Stimulated activated CD4-positive, alpha-beta T cell treated with anti-CD3 and anti-CD28 coated beads, TNF-alpha, amount 100 ng/mL, for 48 hours (primary cell): Measurements from ENCODE around the gene CACHD1.
A peak's percentile ranks its signal among the peaks of the same experiment; 100 is the strongest.

ENCODE experiments used
- DNase-seq, 3 donors: peaks; one replicate each; pipeline ENCODE4 v3.0.0-alpha.2; 2020; ENCODE audit warnings: low read depth in 3 of 3

The CACHD1 gene

GRCh38 chr1:64654519-64655341 lies 184.8 kb downstream of the CACHD1 start:
- DNase-seq, result no peak

- DNase-seq, result no peak
These were observed 185.9 kb downstream of the CACHD1 start for GRCh38 chr1:64655861-64656260.

DNA sequence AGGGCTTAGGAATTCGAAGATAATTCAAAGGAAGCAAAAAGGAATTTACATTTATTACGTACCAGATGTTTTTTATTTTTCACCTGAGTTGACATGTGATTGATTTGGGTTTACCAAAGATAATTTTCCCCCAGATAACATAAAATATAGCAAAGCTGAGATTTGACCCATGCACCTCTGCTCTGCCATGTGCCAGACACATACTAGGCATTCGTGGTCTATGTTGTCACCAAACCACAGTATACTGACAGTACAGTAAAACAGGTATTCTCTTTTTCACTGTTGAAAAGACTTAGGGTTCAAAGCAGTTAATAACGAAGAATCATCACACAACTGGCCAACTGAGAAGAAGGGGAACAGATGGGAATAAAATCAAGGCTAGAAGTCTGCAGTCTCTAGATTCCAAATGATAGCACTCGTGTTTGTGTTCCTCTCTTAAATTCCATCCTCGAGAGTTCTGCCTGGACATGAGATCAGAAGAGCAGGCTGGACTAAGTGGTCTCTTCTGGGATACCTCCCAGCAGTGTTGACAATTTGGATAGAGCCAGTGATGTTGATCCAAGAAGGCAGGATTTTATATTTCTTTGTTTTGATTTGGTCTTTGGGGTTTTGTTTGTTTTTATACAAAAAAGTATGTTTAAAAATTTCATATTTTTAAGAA lies 189.7 kb downstream of the CACHD1 start:
- no peak for DNase-seq

DNA sequence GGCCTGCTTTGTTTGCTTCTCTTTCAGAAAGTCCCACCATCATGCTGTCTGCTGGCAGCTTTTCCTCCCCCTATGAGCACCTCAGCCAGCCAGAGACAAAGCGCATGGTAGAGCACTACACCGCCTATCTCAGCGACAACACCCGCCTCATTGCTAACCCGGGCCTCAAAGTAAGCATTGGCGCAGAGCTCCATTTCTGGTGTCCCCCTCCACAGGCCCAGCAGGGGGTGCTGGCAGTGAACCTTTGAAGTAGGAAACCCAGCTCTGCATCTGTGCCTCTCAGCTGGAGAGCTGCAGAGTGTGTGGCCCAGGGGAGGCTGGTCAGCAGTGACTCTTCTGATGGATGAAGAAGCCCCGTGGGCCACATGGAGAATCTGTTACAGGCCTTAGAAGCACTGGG lies 193.7 kb downstream of the CACHD1 start:
- DNase-seq, result no peak

GRCh38 chr1:64664299-64664698 lies 194.4 kb downstream of the CACHD1 start:
- no peak for DNase-seq

DNA sequence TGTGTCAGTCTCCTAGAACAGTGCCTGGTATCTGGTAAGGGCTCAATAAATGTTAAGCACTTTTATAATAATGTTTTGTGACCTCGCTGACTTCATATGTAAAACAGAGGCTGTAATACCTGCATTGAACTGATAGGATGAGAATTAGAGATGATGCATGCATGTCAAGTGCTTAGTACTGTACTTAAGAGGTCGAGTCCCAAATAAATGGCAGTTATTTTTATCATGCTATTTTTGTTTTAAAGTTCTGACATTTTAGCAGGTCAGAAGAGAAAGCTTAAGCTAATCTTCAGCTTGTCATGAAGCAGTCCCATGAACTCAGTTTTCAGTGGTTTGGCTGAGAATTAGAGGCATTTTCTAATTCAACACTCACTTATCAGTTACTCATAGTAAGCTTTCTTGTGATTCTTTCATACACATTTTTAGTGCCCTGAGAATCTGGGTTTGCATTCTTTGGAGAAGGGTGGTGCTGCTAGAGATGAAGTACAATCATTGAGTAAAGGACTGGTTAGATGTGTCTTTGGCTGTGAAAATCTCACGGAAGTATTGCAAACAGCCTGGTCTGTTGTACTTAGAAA lies 199.3 kb downstream of the CACHD1 start:
- no peak for DNase-seq

GRCh38 chr1:64675718-64676345 lies 205.9 kb downstream of the CACHD1 start:
- no peak for DNase-seq

- no peak for DNase-seq
These were observed 206.5 kb downstream of the CACHD1 start for GRCh38 chr1:64676386-64676785.

GRCh38 chr1:64677532-64677931 lies 207.6 kb downstream of the CACHD1 start:
- DNase-seq, result no peak

DNA sequence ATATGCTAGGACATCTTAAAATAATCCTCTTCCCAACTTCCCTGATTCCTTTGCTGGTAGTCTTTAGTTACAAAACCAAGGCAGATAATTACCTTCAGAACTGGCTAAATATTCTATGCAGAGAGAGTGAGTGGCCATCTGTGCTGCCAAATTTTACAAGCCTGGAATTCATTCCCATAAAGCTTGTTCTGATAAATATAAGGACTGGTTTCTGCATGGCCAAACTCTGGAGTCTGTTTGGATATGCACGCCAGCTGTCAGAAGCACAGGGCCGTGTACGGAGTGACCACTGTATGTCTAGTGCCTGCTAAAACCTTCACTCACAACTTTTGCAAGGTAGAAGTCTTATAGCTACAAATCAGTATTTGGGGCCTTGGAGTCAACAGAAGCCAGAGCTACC lies 208.4 kb downstream of the CACHD1 start:
- DNase-seq, result no peak

DNA sequence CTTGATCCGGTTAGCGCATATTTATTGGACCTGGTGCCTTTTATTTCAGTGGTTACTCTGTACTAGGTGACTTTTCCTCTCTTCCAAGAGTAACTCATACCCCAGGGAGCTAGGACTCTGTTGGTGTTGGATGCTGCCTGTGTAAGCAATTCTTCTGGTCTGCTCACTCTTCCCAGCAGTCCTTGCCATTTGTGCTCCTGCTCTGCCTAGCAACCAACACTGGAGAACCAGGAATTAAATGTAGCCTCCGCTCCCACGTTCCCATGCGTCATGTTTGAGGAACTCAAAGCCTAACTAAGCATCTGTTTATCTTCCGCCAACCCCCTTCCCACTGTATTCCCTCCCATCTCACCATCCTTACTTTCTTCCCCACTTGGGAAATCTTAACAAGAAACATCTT lies 209.2 kb downstream of the CACHD1 start:
- DNase-seq, result no peak

GRCh38 chr1:64680599-64680998 lies 210.7 kb downstream of the CACHD1 start:
- no peak for DNase-seq

DNA sequence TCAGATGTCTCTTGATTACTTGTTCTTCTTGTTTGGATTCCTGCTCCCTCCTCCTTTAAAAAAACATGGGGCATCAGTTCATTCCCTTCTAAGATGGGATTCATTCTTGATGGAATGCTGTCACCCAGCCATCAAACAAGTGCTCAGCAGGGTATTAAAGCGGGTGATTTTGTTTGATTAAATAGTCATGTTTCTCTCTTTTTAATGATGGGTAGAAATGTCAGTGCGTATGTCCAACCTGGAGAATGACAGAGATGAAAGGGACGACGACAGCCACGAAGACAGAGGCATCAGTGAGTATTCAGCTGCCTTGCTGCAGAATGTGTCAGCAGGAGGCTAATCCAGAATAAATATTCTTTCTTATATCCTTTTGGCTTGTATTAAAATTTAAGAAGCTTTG lies 211.1 kb downstream of the CACHD1 start:
- DNase-seq, result no peak

GRCh38 chr1:64683419-64683818 lies 213.5 kb downstream of the CACHD1 start:
- DNase-seq, result no peak

GRCh38 chr1:64685217-64685616 lies 215.3 kb downstream of the CACHD1 start:
- DNase-seq, result no peak

DNA sequence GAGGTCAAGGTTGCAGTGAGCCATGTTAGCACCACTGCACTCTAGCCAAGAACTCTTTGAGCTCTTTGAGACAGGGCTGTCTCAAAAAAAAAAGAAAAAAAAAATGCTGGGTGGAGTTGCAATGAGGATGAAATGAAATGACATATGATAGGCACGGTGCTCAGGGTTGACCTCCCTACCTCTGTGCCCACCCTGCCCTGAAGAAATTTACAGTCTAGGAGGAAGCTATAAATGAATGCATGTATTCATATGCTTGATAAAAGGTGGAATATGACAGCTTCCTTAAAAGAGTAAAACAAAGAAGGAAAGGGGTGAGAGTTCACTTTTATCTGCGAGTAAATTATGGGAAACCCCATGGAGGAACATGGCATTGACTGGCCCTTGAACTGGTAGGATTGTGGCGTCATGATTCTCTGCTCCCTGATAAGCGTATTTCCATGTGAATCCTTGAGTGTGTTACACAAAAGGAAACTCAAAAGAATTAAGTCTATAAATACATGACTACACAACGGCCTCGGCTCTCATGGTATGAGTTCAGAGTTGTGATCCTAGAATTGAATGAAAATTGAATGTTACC lies 215.9 kb downstream of the CACHD1 start:
- no peak for DNase-seq

- peak in 1 of 3 donors; percentile 11 for DNase-seq
These were observed 217.1 kb downstream of the CACHD1 start for GRCh38 chr1:64686828-64687724.

DNA sequence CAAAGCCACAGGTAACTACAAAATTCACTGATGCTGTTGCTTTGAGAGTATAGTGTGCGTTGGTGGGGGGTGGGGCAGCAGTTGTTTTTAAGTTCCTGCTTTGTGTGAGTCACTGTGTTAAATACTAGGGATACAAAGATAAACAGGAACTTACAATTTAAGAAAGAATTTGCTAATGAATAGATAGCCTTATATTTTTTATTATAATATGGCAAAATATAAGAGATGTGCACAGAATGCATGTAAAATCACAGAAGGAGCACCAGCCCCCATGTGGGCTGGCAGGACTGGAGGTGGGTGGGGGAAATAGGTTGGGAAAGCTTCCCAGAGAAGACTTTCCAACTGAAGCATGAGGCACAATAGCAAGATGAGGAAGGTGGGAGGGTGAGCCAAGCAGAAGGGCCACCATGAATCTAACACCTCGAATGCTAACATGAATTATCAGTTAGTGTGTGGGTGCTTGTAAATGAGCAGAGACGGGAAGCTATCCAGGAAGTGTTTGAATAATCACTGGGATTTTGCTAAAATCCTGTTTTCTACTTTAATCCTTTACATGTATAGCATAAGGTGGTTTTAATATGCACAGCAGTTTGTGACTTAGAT lies 217.9 kb downstream of the CACHD1 start:
- no peak for DNase-seq

DNA sequence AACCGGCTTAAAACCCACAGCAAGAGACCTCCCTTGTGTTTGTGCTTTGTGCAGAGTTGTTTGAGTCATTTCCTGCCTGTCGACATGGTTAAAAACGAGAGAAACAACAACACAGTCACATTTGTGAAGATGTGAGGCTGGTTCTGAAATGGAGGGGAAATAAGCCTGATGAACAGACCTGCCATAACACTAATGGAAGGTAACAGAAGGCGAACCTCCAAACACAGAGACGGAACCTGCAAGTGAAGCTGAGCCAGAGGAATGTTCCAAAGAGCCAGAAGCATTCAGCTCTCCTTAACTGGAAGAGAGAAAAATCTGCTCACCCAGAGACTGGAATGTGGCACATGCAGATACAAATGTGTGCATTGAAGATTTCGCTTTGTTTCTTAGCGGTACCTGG lies 221.7 kb downstream of the CACHD1 start:
- no peak for DNase-seq

- DNase-seq, result no peak
These were observed 223.0 kb downstream of the CACHD1 start for GRCh38 chr1:64692911-64693310.

DNA sequence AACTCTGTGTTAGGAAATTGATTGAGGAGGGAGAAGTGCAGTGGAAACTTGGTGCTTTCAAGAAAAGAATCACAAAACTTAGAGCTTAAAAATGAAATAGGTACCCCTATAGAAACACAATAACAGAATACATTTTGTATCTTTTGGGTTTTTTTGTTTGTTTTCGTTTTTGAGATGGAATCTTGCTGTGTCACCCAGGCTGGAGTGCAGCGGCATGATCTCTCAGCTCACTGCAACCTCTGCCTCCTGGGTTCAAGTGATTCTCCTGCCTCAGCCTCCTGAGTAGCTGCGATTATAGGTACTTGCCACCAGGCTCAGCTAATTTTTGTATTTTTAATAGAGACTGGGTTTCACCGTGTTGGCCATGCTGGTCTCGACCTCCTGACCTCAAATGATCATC lies 223.5 kb downstream of the CACHD1 start:
- no peak for DNase-seq
